WTC11 (cell line): ENCODE results near the gene GH2. TPM values are rescaled to one million over a fixed set of nuclear protein-coding genes. Genes with fewer than 3 reads are reported as not detected.
A peak's percentile ranks its signal among the peaks of the same experiment; 100 is the strongest.
"Not testable (repeated sequence)": the region's sequence is repeated elsewhere in the genome, so short reads cannot be mapped to it uniquely, and the experiment has no call there.

Experiments
- ATAC-seq: fragments of 200-7000 bp; cut with Tn5 transposase; 2 replicates; pipeline ENCODE4 v1.10.0; 2021; ENCODE audit warnings: mild to moderate bottlenecking, moderate library complexity
- CTCF ChIA-PET: fragments of 300-600 bp; sonication (Branson Sonifier 250); formaldehyde crosslinking; loops from one replicate; lab custom pipeline; 2021; ENCODE audit warnings: antibody characterized with exemption; lab: Charles Lee
- POLR2A ChIA-PET: fragments of 350-600 bp; sonication (Branson Sonifier 250); formaldehyde crosslinking; loops from one replicate; lab custom pipeline; 2021; ENCODE audit warnings: antibody characterized with exemption; lab: Charles Lee
- DNase-seq: peaks from one replicate; pipeline ENCODE4 v3.0.0; 2021; ENCODE audit warnings: low spot score
- H3K27ac Mint-ChIP-seq: 2 replicates; pipeline ENCODE4 v1.8.0; 2021; ENCODE audit warnings: mixed read lengths
- H3K27me3 Mint-ChIP-seq: 2 replicates; pipeline ENCODE4 v1.8.0; 2021; ENCODE audit warnings: low read depth, mild to moderate bottlenecking, moderate library complexity, mixed read lengths
- H3K36me3 Mint-ChIP-seq: 2 replicates; pipeline ENCODE4 v1.8.0; 2021; ENCODE audit warnings: mixed read lengths
- H3K4me1 Mint-ChIP-seq: 2 replicates; pipeline ENCODE4 v1.8.0; 2022; ENCODE audit warnings: mixed read lengths
- H3K4me3 Mint-ChIP-seq: 2 replicates; pipeline ENCODE4 v1.8.0; 2021; ENCODE audit warnings: mild to moderate bottlenecking, moderate library complexity, mixed read lengths
- H3K9me3 Mint-ChIP-seq: 2 replicates; pipeline ENCODE4 v1.8.0; 2021; ENCODE audit warnings: mixed read lengths
- NFYB ChIP-seq: sonication (generic); formaldehyde crosslinking; conservative IDR thresholded peaks from 2 replicates; pipeline ENCODE4 v1.8.0; 2022; ENCODE audit warnings: low read depth, missing genetic modification reagents
- NR3C1 ChIP-seq: sonication (generic); formaldehyde crosslinking; conservative IDR thresholded peaks from 2 replicates; pipeline ENCODE4 v1.8.1; 2023; ENCODE audit warnings: low read depth, mild to moderate bottlenecking, missing genetic modification reagents
- ZNF671 ChIP-seq: fragments of 250-450 bp; sonication (Bioruptor Pico); IDR thresholded peaks from 2 replicates; pipeline ENCODE4 v1.8.0; 2021; ENCODE audit warnings: mild to moderate bottlenecking
- total RNA-seq: library from RNA; stranded (reverse); gene quantifications from 3 replicates; pipeline ENCODE4 v1.2.3, GENCODE V29; 2021
- TF ChIP-seq, protein P1 (sequence below): sonication (generic); formaldehyde crosslinking; IDR thresholded peaks from 2 replicates; pipeline ENCODE4 v1.8.1; 2023; ENCODE audit warnings: mild to moderate bottlenecking, moderate library complexity, missing genetic modification reagents
- TF ChIP-seq, protein P2 (sequence below): sonication (generic); formaldehyde crosslinking; IDR thresholded peaks from 2 replicates; pipeline ENCODE4 v1.8.1; 2022; ENCODE audit warnings: missing genetic modification reagents, borderline replicate concordance
- TF ChIP-seq, protein P3 (sequence below): fragments of 250-450 bp; sonication (Bioruptor Pico); IDR thresholded peaks from 2 replicates; pipeline ENCODE4 v1.9.0; 2021; ENCODE audit warnings: mild to moderate bottlenecking
- TF ChIP-seq, protein P4 (sequence below): sonication (generic); formaldehyde crosslinking; IDR thresholded peaks from 2 replicates; pipeline ENCODE4 v1.8.0; 2022; ENCODE audit warnings: mild to moderate bottlenecking, missing genetic modification reagents
- TF ChIP-seq, protein P5 (sequence below): fragments of 200-600 bp; IDR thresholded peaks from 2 replicates; pipeline ENCODE4 v1.8.0; 2022; ENCODE audit warnings: antibody characterized with exemption

The GH2 gene
- total RNA-seq, 1 experiment from 2014 or later: 0.35 TPM

DNA sequence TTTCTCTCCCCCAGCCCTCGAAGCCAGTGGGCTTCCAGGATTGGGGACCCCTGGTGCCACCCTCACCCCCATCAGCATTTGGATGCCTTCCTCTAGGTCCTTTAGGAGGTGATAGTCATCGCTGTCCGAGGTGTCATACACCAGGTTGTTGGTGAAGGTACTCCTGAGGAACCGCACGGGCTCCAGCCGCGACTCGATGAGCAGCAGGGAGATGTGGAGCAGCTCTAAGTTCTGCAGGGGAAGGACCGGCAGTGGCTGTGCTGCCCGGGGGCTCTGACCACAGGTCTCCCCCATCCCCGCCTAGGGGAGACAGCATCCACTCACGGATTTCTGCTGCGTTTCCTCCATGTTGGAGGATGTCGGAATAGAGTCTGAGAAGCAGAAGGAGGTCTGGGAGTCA is 28.4 kb upstream of the GH2 start (continued):
- TF ChIP-seq NR3C1 (CRISPR knock-in tag): no peak
- TF ChIP-seq, protein P1, sequence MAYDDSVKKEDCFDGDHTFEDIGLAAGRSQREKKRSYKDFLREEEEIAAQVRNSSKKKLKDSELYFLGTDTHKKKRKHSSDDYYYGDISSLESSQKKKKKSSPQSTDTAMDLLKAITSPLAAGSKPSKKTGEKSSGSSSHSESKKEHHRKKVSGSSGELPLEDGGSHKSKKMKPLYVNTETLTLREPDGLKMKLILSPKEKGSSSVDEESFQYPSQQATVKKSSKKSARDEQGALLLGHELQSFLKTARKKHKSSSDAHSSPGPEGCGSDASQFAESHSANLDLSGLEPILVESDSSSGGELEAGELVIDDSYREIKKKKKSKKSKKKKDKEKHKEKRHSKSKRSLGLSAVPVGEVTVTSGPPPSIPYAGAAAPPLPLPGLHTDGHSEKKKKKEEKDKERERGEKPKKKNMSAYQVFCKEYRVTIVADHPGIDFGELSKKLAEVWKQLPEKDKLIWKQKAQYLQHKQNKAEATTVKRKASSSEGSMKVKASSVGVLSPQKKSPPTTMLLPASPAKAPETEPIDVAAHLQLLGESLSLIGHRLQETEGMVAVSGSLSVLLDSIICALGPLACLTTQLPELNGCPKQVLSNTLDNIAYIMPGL (CRISPR knock-in tag): no peak
- TF ChIP-seq ZNF671: no peak
- TF ChIP-seq, protein P2, sequence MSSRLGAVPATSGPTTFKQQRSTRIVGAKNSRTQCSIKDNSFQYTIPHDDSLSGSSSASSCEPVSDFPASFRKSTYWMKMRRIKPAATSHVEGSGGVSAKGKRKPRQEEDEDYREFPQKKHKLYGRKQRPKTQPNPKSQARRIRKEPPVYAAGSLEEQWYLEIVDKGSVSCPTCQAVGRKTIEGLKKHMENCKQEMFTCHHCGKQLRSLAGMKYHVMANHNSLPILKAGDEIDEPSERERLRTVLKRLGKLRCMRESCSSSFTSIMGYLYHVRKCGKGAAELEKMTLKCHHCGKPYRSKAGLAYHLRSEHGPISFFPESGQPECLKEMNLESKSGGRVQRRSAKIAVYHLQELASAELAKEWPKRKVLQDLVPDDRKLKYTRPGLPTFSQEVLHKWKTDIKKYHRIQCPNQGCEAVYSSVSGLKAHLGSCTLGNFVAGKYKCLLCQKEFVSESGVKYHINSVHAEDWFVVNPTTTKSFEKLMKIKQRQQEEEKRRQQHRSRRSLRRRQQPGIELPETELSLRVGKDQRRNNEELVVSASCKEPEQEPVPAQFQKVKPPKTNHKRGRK: no peak
- TF ChIP-seq, protein P3, sequence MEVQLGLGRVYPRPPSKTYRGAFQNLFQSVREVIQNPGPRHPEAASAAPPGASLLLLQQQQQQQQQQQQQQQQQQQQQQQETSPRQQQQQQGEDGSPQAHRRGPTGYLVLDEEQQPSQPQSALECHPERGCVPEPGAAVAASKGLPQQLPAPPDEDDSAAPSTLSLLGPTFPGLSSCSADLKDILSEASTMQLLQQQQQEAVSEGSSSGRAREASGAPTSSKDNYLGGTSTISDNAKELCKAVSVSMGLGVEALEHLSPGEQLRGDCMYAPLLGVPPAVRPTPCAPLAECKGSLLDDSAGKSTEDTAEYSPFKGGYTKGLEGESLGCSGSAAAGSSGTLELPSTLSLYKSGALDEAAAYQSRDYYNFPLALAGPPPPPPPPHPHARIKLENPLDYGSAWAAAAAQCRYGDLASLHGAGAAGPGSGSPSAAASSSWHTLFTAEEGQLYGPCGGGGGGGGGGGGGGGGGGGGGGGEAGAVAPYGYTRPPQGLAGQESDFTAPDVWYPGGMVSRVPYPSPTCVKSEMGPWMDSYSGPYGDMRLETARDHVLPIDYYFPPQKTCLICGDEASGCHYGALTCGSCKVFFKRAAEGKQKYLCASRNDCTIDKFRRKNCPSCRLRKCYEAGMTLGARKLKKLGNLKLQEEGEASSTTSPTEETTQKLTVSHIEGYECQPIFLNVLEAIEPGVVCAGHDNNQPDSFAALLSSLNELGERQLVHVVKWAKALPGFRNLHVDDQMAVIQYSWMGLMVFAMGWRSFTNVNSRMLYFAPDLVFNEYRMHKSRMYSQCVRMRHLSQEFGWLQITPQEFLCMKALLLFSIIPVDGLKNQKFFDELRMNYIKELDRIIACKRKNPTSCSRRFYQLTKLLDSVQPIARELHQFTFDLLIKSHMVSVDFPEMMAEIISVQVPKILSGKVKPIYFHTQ (CRISPR knock-in tag): no peak
- TF ChIP-seq NFYB (CRISPR knock-in tag): no peak
- TF ChIP-seq, protein P4, sequence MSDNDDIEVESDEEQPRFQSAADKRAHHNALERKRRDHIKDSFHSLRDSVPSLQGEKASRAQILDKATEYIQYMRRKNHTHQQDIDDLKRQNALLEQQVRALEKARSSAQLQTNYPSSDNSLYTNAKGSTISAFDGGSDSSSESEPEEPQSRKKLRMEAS: no peak

DNA sequence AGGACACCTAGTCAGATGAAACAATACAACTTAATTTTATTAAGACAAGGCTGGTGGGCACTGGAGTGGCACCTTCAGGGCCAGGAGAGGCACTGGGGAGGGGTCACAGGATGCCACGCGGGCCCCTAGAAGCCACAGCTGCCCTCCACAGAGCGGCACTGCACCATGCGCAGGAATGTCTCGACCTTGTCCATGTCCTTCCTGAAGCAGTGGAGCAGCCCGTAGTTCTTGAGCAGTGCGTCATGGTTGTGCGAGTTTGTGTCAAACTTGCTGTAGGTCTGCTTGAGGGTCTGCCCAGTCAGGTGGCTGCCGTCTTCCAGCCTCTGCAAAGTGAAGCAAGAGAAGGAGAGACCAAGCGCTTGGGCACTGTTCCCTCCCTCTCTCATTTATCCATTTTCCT is 27.8 kb upstream of the GH2 start:
- H3K9me3 Mint-ChIP-seq, H3K27ac Mint-ChIP-seq, POLR2A ChIA-PET, CTCF ChIA-PET, H3K27me3 Mint-ChIP-seq, DNase-seq, ATAC-seq, H3K4me3 Mint-ChIP-seq, H3K36me3 Mint-ChIP-seq: not testable (repeated sequence)
- peaks cover 21% of the 10 kb centered on the region for H3K4me1 Mint-ChIP-seq

DNA sequence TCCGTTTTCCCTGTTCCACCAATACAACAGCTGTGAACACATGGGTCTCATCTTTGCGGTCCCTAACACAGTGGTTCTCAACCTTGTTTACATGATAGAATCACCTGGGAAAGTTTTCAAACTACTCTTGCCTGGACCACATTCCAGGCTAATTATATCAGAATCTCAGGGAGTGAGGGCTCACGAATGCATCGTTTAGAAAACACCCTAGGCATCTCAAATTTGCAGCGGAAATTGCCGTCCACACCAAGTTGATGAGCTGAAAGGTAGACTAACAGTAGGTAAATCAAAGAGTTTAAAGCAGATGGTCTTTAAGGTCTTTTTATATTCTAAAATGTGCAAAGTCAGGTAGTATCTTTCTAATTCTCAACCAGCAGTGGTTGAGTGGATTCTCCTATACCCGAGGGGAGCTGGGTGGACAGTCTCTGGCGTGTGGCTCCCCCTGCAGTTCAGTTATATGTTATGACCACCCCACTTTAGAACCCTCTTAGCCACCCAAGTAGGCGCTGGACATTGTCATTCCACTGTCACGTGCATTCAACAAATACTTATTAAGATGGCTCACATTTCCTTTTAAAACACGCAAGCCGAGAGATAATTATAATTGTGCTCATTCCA is 25.5 kb upstream of the GH2 start:
- H3K4me3 Mint-ChIP-seq, POLR2A ChIA-PET: not testable (repeated sequence)
- DNase-seq: peak; percentile 41

DNA sequence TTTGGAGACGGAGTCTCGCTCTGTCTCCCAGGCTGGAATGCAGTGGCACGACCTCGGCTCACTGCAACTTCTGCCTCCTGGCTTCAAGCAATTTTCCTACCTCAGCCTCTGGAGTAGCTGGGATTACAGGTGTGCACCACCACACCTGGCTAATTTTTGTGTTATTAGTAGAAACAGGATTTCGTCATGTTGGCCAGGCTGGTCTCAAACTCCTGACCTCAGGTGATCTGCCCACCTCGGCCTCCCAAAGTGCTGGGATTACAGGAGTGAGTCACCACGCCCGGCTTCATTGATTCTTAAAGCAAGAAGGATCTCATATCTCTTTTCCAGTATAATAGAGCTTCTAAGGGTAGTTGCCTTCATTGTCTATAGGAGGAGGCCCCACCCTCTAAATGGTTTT is 23.1 kb upstream of the GH2 start:
- not testable (repeated sequence) for H3K27me3 Mint-ChIP-seq, H3K9me3 Mint-ChIP-seq, H3K4me3 Mint-ChIP-seq, H3K36me3 Mint-ChIP-seq, H3K27ac Mint-ChIP-seq, DNase-seq, ATAC-seq
- ChIA-PET POLR2A (interaction anchor here (0.7 kb wide), 1 partner anchor 706 kb away, joined by 3 read pairs; no protein-coding TSS in a partner anchor), CTCF (interaction anchor here (0.9 to 3.5 kb wide), 10 partner anchors 12 to 124 kb away, joined by 3 to 28 read pairs (median 6); partner anchors contain the start of genes GH1 and ICAM2)
- peaks cover 18% of the 10 kb centered on the region for H3K4me1 Mint-ChIP-seq

More for the DNA sequence above, 25.5 kb upstream of the GH2 start:
- not testable (repeated sequence) for H3K9me3 Mint-ChIP-seq, H3K27ac Mint-ChIP-seq, H3K36me3 Mint-ChIP-seq, H3K27me3 Mint-ChIP-seq
- TF ChIP-seq, protein P5, sequence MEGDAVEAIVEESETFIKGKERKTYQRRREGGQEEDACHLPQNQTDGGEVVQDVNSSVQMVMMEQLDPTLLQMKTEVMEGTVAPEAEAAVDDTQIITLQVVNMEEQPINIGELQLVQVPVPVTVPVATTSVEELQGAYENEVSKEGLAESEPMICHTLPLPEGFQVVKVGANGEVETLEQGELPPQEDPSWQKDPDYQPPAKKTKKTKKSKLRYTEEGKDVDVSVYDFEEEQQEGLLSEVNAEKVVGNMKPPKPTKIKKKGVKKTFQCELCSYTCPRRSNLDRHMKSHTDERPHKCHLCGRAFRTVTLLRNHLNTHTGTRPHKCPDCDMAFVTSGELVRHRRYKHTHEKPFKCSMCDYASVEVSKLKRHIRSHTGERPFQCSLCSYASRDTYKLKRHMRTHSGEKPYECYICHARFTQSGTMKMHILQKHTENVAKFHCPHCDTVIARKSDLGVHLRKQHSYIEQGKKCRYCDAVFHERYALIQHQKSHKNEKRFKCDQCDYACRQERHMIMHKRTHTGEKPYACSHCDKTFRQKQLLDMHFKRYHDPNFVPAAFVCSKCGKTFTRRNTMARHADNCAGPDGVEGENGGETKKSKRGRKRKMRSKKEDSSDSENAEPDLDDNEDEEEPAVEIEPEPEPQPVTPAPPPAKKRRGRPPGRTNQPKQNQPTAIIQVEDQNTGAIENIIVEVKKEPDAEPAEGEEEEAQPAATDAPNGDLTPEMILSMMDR: peak; percentile 29; the same call in 1 of the 2 replicates
- H3K4me1 Mint-ChIP-seq: peaks cover 23% of the 10 kb centered on the region
- peak; percentile 80 for ATAC-seq
- CTCF ChIA-PET: interaction anchor here (0.7 to 2.2 kb wide), 15 partner anchors 8 to 226 kb away, joined by 3 to 17 read pairs (median 5); partner anchors contain the start of genes GH1 and GH2
